Neural cell (in vitro differentiated cells): Measurements from ENCODE around the gene TOX4. TPM values are rescaled to one million over a fixed set of nuclear protein-coding genes. Genes with fewer than 3 reads are reported as not detected.

Experiments used
- H2AFZ ChIP-seq: fragments of 200-600, 300-800 bp; sonication (generic), shearing (Covaris generic); 2 replicates; pipeline ENCODE4 v1.6.0; 2014; ENCODE audit warnings: low read depth, mild to moderate bottlenecking, antibody characterized with exemption, low read length, moderate library complexity
- H3F3A ChIP-seq: fragments of 200-600 bp; shearing (Covaris generic); 2 replicates; pipeline ENCODE4 v1.6.1; 2016; ENCODE audit warnings: mild to moderate bottlenecking, moderate library complexity, mixed read lengths, antibody characterized with exemption, low read length; ENCODE audit not compliant: insufficient read depth, poor library complexity, severe bottlenecking
- H3K27ac ChIP-seq: fragments of 200-600, 300-800 bp; sonication (generic), shearing (Covaris generic); 2 replicates; pipeline ENCODE4 v1.5.1; 2014; ENCODE audit warnings: mild to moderate bottlenecking, low read length, moderate library complexity
- H3K27me3 ChIP-seq: fragments of 300-800, 200-600 bp; sonication (generic), shearing (Covaris generic); 2 replicates; pipeline ENCODE4 v1.6.0; 2014; ENCODE audit warnings: mild to moderate bottlenecking, low read depth, low read length, moderate library complexity; ENCODE audit not compliant: insufficient read depth
- H3K36me3 ChIP-seq: fragments of 300-800, 200-600 bp; sonication (generic), shearing (Covaris generic); 2 replicates; pipeline ENCODE4 v1.5.1; 2014; ENCODE audit warnings: mild to moderate bottlenecking, antibody characterized with exemption, low read length, moderate library complexity; ENCODE audit not compliant: insufficient read depth
- H3K4me2 ChIP-seq: fragments of 300-800, 200-600 bp; sonication (generic), shearing (Covaris generic); 2 replicates; pipeline ENCODE4 v1.6.0; 2014; ENCODE audit warnings: mild to moderate bottlenecking, low read length
- H3K4me3 ChIP-seq: fragments of 300-800, 200-600 bp; sonication (generic), shearing (Covaris generic); 2 replicates; pipeline ENCODE4 v1.5.1; 2014; ENCODE audit warnings: mild to moderate bottlenecking, low read length, moderate library complexity
- H3K79me2 ChIP-seq: fragments of 200-600 bp; shearing (Covaris generic); replicated peaks from 2 replicates; pipeline ENCODE4 v1.6.0; 2014; ENCODE audit warnings: mild to moderate bottlenecking, low read length, moderate library complexity; ENCODE audit not compliant: insufficient read depth
- H3K9ac ChIP-seq: fragments of 300-800, 200-600 bp; sonication (generic), shearing (Covaris generic); 2 replicates; pipeline ENCODE4 v1.6.1; 2016; ENCODE audit warnings: mild to moderate bottlenecking, low read length, mixed read lengths
- H3K9me2 ChIP-seq: fragments of 200-600 bp; shearing (Covaris generic); 2 replicates; pipeline ENCODE4 v1.6.1; 2016; ENCODE audit warnings: mild to moderate bottlenecking, low read length, mixed read lengths; ENCODE audit not compliant: insufficient read depth
- H3K9me3 ChIP-seq: fragments of 200-600, 300-800 bp; sonication (generic), shearing (Covaris generic); 2 replicates; pipeline ENCODE4 v1.6.1; 2016; ENCODE audit warnings: mild to moderate bottlenecking, mixed run types, low read length, moderate library complexity, mixed read lengths
- H4K20me1 ChIP-seq: fragments of 200-600 bp; shearing (Covaris generic); 2 replicates; pipeline ENCODE4 v1.6.1; 2016; ENCODE audit warnings: mild to moderate bottlenecking, mixed run types; ENCODE audit not compliant: insufficient read depth
- CTCF ChIP-seq: fragments of 450-650 bp; IDR thresholded peaks from 2 replicates; pipeline ENCODE4 v1.5.1; 2014; ENCODE audit warnings: antibody characterized with exemption, mild to moderate bottlenecking, moderate library complexity; ENCODE audit not compliant: poor library complexity, severe bottlenecking
- EP300 ChIP-seq: fragments of 450-650 bp; conservative IDR thresholded peaks from 2 replicates; pipeline ENCODE4 v1.6.1; 2014; ENCODE audit warnings: antibody characterized with exemption, mild to moderate bottlenecking, moderate library complexity; ENCODE audit not compliant: poor library complexity, severe bottlenecking
- EZH2 ChIP-seq: fragments of 200-600, 300-800 bp; shearing (Covaris generic), sonication (generic); IDR thresholded peaks from 2 replicates; pipeline ENCODE4 v1.6.1; 2014; ENCODE audit warnings: antibody characterized with exemption, low read length, borderline replicate concordance, mild to moderate bottlenecking; ENCODE audit not compliant: insufficient read depth, poor library complexity, severe bottlenecking
- MXI1 ChIP-seq: fragments of 450-650 bp; conservative IDR thresholded peaks from 2 replicates; pipeline ENCODE4 v1.6.1; 2014; ENCODE audit warnings: antibody characterized with exemption, mild to moderate bottlenecking; ENCODE audit not compliant: poor library complexity, severe bottlenecking
- POLR2AphosphoS5 ChIP-seq: IDR thresholded peaks from 2 replicates; pipeline ENCODE4 v1.6.1; 2012
- RAD21 ChIP-seq: fragments of 450-650 bp; conservative IDR thresholded peaks from 2 replicates; pipeline ENCODE4 v1.6.1; 2014; ENCODE audit warnings: antibody characterized with exemption, mild to moderate bottlenecking, moderate library complexity
- SMC3 ChIP-seq: fragments of 450-650 bp; conservative IDR thresholded peaks from 2 replicates; pipeline ENCODE4 v1.6.1; 2014; ENCODE audit warnings: antibody characterized with exemption, mild to moderate bottlenecking, moderate library complexity; ENCODE audit not compliant: poor library complexity
- TAF1 ChIP-seq: IDR thresholded peaks from 2 replicates; pipeline ENCODE4 v1.6.1; 2012; ENCODE audit warnings: low read depth
- polyA plus RNA-seq: library from polyadenylated mRNA; depleted of rRNA; stranded (reverse); fragments of >200 nt; gene quantifications from 2 replicates; pipeline ENCODE4 v1.2.3, GENCODE V29; 2014
- TF ChIP-seq, protein P1 (sequence below): IDR thresholded peaks from 2 replicates; pipeline ENCODE4 v1.6.1; 2012; ENCODE audit warnings: borderline replicate concordance

TOX4 gene
- polyA plus RNA-seq, 1 donor from 2014 or later = 56.8 TPM

DNA sequence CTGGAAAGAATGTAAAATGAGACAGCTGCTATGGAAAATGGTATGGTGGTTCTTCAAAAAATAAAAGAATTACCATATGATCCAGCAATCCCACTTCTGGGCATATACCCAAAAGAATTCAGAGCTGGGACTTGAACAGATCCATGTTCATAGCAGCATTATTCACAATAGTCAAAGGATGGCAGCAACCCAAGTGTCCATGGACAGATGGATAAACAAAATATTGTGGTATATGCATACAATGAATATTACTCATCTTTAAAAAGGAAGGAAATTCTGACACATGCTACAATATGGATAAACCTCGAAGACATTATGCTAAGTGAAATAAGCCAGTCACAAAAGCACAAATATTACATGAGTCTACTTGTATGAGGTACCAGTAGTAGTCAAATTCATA is 9.4 kb upstream of the TOX4 start:
- Histone ChIP-seq H2AFZ (no peak overlapping the region), H4K20me1 (no peaks in the 10 kb centered on the region), H3K9ac (no peak overlapping the region), H3K9me3 (no peaks in the 10 kb centered on the region), H3K27me3 (no peaks in the 10 kb centered on the region), H3F3A (no peaks in the 10 kb centered on the region), H3K9me2 (no peaks in the 10 kb centered on the region), H3K36me3 (no peaks in the 10 kb centered on the region), H3K4me3 (no peak overlapping the region), H3K79me2 (no peaks in the 10 kb centered on the region), H3K27ac (no peak overlapping the region), H3K4me2 (no peak overlapping the region)
- TF ChIP-seq POLR2AphosphoS5 = no peak
- no peak for TF ChIP-seq TAF1
- no peak for TF ChIP-seq CTCF
- TF ChIP-seq RAD21 = no peak
- no peak for TF ChIP-seq EP300
- no peak for TF ChIP-seq MXI1
- TF ChIP-seq SMC3 = no peak
- TF ChIP-seq, protein P1, sequence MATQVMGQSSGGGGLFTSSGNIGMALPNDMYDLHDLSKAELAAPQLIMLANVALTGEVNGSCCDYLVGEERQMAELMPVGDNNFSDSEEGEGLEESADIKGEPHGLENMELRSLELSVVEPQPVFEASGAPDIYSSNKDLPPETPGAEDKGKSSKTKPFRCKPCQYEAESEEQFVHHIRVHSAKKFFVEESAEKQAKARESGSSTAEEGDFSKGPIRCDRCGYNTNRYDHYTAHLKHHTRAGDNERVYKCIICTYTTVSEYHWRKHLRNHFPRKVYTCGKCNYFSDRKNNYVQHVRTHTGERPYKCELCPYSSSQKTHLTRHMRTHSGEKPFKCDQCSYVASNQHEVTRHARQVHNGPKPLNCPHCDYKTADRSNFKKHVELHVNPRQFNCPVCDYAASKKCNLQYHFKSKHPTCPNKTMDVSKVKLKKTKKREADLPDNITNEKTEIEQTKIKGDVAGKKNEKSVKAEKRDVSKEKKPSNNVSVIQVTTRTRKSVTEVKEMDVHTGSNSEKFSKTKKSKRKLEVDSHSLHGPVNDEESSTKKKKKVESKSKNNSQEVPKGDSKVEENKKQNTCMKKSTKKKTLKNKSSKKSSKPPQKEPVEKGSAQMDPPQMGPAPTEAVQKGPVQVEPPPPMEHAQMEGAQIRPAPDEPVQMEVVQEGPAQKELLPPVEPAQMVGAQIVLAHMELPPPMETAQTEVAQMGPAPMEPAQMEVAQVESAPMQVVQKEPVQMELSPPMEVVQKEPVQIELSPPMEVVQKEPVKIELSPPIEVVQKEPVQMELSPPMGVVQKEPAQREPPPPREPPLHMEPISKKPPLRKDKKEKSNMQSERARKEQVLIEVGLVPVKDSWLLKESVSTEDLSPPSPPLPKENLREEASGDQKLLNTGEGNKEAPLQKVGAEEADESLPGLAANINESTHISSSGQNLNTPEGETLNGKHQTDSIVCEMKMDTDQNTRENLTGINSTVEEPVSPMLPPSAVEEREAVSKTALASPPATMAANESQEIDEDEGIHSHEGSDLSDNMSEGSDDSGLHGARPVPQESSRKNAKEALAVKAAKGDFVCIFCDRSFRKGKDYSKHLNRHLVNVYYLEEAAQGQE = no peak
- TF ChIP-seq EZH2 = no peak

- Histone ChIP-seq H3K79me2 (peaks cover 42% of the 10 kb centered on the region), H3K4me3 (peak overlapping the region; percentile 97), H4K20me1 (no peaks in the 10 kb centered on the region), H2AFZ (peak overlapping the region; percentile 59), H3K9me2 (no peaks in the 10 kb centered on the region), H3K27me3 (no peaks in the 10 kb centered on the region), H3K9ac (peak overlapping the region; percentile 72), H3K4me2 (peak overlapping the region; percentile 91), H3F3A (peaks cover 7% of the 10 kb centered on the region), H3K27ac (peak overlapping the region; percentile 82), H3K36me3 (no peaks in the 10 kb centered on the region), H3K9me3 (no peaks in the 10 kb centered on the region)
- TF ChIP-seq TAF1 (no peak), MXI1 (no peak), EP300 (no peak), EZH2 (no peak), RAD21 (no peak), POLR2AphosphoS5 (no peak), SMC3 (no peak), CTCF (no peak)
- TF ChIP-seq, protein P1 = no peak
Measured at GRCh38 chr14:21475767-21476522, 1.1 kb upstream of the TOX4 start.
